GM10248 (cell line): Measurements from ENCODE around the gene TMEM108.

Experiments used
- CTCF ChIA-PET: fragments of 300-600 bp; sonication (Branson Sonifier 250); formaldehyde crosslinking; extraction: SDS; loops from one replicate; lab custom pipeline; 2021; ENCODE audit warnings: antibody characterized with exemption; lab: Yijun Ruan, JAX
- POLR2A ChIA-PET: fragments of 350-650 bp; sonication (Branson Sonifier 250); formaldehyde crosslinking; extraction: SDS; loops from one replicate; lab custom pipeline; 2020; ENCODE audit warnings: antibody characterized with exemption; lab: Yijun Ruan, JAX
- DNase-seq: peaks from one replicate; pipeline ENCODE4 v3.0.0; 2012; ENCODE audit errors: extremely low spot score
- CTCF ChIP-seq: IDR thresholded peaks from 2 replicates; pipeline ENCODE4 v1.5.1; 2012; ENCODE audit warnings: mild to moderate bottlenecking, low read depth; ENCODE audit errors: extremely low read depth, missing control alignments, control extremely low read depth

Gene TMEM108

GRCh38 chr3:133065193-133065961 is 27.2 kb downstream of the TMEM108 start:
- ChIA-PET POLR2A (no interaction called here), CTCF (interaction anchor here (1.6 kb wide), 1 partner anchor 15 kb away, joined by 5 read pairs; no protein-coding TSS in a partner anchor)
- no peak for TF ChIP-seq CTCF
- no peak for DNase-seq

GRCh38 chr3:133066026-133066425 is 27.8 kb downstream of the TMEM108 start:
- ChIA-PET POLR2A (no interaction called here), CTCF (interaction anchor here (1.6 kb wide), 1 partner anchor 14 kb away, joined by 5 read pairs; no protein-coding TSS in a partner anchor)
- TF ChIP-seq CTCF = no peak
- no peak for DNase-seq

GRCh38 chr3:133069556-133070286 is 31.5 kb downstream of the TMEM108 start:
- CTCF ChIA-PET = no interaction called here
- no peak for DNase-seq
- POLR2A ChIA-PET = no interaction called here
- no peak for TF ChIP-seq CTCF

- ChIA-PET CTCF (no interaction called here), POLR2A (no interaction called here)
- DNase-seq = no peak
- TF ChIP-seq CTCF = no peak
These were observed 36.8 kb downstream of the TMEM108 start for GRCh38 chr3:133074977-133075376.

GRCh38 chr3:133077688-133078087 is 39.5 kb downstream of the TMEM108 start:
- ChIA-PET POLR2A (no interaction called here), CTCF (interaction anchor here (2.3 kb wide), 1 partner anchor 10 kb away, joined by 7 read pairs; no protein-coding TSS in a partner anchor)
- TF ChIP-seq CTCF = no peak
- no peak for DNase-seq

- TF ChIP-seq CTCF = no peak
- ChIA-PET CTCF (interaction anchor here (1.7 kb wide), 1 partner anchor 14 kb away, joined by 5 read pairs; no protein-coding TSS in a partner anchor), POLR2A (no interaction called here)
- no peak for DNase-seq
These were observed 41.4 kb downstream of the TMEM108 start for GRCh38 chr3:133079621-133080020.
